Activated CD4-positive, alpha-beta T cell treated with anti-CD3 and anti-CD28 coated beads, Interleukin-2, amount 10 ng/mL, durations not matched to agents 7 days and 5 days (primary cell): ENCODE data around the gene TSSK6. TPM values are rescaled to one million over a fixed set of nuclear protein-coding genes. Genes with fewer than 3 reads are reported as not detected.

Experiments
- CTCF ChIA-PET: fragments of 350-600 bp; sonication (Branson Sonifier 250); formaldehyde crosslinking; loops from one replicate; lab custom pipeline; 2021; ENCODE audit warnings: antibody characterized with exemption; lab: Charles Lee
- POLR2A ChIA-PET: fragments of 350-600 bp; sonication (Branson Sonifier 250); formaldehyde crosslinking; loops from one replicate; lab custom pipeline; 2021; ENCODE audit warnings: antibody characterized with exemption; lab: Charles Lee
- DNase-seq: peaks from one replicate; pipeline ENCODE4 v3.0.0-alpha.2; 2020
- H3K27ac Mint-ChIP-seq: one replicate; pipeline ENCODE4 v1.8.0; 2021; ENCODE audit warnings: mild to moderate bottlenecking, moderate library complexity, mixed read lengths
- H3K27me3 Mint-ChIP-seq: one replicate; pipeline ENCODE4 v1.8.0; 2021; ENCODE audit warnings: mixed read lengths
- H3K36me3 Mint-ChIP-seq: one replicate; pipeline ENCODE4 v1.8.0; 2021; ENCODE audit warnings: low read depth, mixed read lengths
- H3K4me1 Mint-ChIP-seq: one replicate; pipeline ENCODE4 v1.8.0; 2021; ENCODE audit warnings: mixed read lengths
- H3K4me3 Mint-ChIP-seq: one replicate; pipeline ENCODE4 v1.8.0; 2021; ENCODE audit warnings: mild to moderate bottlenecking, moderate library complexity, mixed read lengths
- H3K9me3 Mint-ChIP-seq: one replicate; pipeline ENCODE4 v1.8.0; 2021; ENCODE audit warnings: mixed read lengths
- total RNA-seq, 2 experiments: library from RNA; stranded (reverse); gene quantifications; one replicate each; pipeline ENCODE4 v1.2.3, GENCODE V29; 2021

Gene TSSK6
- total RNA-seq, 2 experiments from 2014 or later = 3.7 to 4.4 TPM

DNA sequence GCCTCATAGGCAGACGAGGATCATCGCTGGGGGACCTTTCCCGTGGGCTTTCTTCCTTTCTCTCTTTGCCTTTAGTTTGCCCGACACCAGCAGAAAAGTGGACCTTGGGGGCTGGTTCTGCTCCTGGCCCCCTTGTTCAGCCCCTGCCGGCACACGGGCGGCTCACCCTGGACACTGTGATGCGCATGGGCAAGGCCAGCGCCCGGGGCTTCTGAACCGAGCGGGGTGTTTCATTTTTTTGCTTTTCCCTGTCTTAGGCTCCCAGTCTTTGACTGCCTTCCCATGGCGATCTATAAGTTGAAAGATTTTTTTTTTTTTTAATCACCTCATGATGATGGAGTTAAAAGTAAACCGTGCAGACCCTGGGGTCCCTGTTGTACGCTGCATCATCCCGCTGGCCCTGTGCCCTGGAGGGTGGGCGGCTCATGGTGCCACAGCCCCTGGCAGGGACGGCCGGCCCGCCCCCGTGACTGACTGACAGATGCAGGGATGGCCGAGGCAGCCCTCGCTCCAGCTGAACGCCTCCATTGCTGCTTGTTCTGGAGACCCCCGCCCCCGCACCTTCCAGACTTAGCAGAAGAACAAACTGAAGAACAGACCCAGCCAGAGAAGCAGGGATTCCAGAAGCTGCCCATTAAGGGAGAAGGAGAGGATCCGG, 9.6 kb downstream of the TSSK6 start:
- no peak for DNase-seq
- Mint-ChIP-seq H3K36me3 (peaks cover 34% of the 10 kb centered on the region), H3K4me3 (no peak overlapping the region), H3K9me3 (no peaks in the 10 kb centered on the region), H3K27ac (peak overlapping the region; percentile 31), H3K4me1 (no peaks in the 10 kb centered on the region), H3K27me3 (no peaks in the 10 kb centered on the region)
- ChIA-PET POLR2A (no interaction called here), CTCF (no interaction called here)

DNA sequence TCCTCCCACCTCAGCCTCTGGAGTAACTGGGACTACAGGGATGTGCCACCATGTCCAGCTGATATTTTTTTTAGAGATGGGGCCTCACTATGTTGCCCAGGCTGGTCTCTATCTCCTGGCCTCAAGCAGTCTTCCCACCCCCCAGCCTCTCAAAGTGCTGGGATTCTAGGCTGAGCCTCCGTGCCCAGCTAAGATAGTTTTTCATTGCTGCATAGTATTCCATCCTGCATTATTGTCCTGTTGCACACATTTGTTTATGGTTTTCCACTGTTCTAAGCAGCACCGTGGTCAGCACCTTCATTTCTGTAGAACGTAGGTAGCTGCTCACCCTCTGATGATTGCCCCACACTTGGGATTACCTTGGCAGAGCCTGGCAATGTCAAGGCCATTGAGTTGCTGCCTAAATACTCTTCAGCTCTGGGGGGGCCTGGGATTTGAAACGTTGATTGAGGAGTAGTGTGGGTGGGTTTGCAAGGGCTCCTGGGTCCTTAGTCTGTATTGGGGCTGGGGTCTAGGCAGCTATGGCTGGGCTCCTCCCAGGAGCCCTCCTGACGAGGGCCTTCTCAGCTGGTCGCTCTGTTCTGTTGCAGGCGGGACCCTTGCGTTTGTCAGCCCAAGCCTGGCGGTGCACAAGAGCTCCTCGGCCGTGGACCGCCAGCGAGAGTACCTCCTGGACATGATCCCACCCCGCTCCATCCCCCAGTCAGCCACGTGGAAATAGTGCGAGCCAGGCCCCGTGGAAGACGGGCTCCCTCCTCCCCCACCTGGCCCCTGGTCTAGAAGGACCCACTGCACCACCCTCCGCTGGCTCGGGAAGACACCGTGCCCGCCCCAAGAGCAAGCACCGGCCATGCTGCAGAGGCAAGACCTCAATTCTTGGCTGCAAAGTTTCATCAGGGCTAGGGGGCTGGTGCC, 10.3 kb downstream of the TSSK6 start:
- H3K4me3 Mint-ChIP-seq = no peak overlapping the region
- peaks cover 38% of the 10 kb centered on the region for H3K36me3 Mint-ChIP-seq
- POLR2A ChIA-PET = interaction anchor here (0.6 kb wide), 1 partner anchor 63 kb away, joined by 6 read pairs; no protein-coding TSS in a partner anchor
- DNase-seq = no peak
- CTCF ChIA-PET = interaction anchor here (1.9 kb wide), 1 partner anchor 14 kb away, joined by 8 read pairs; no protein-coding TSS in a partner anchor
- H3K9me3 Mint-ChIP-seq = no peaks in the 10 kb centered on the region
- no peaks in the 10 kb centered on the region for H3K27me3 Mint-ChIP-seq
- H3K4me1 Mint-ChIP-seq = no peaks in the 10 kb centered on the region
- H3K27ac Mint-ChIP-seq = no peak overlapping the region

DNA sequence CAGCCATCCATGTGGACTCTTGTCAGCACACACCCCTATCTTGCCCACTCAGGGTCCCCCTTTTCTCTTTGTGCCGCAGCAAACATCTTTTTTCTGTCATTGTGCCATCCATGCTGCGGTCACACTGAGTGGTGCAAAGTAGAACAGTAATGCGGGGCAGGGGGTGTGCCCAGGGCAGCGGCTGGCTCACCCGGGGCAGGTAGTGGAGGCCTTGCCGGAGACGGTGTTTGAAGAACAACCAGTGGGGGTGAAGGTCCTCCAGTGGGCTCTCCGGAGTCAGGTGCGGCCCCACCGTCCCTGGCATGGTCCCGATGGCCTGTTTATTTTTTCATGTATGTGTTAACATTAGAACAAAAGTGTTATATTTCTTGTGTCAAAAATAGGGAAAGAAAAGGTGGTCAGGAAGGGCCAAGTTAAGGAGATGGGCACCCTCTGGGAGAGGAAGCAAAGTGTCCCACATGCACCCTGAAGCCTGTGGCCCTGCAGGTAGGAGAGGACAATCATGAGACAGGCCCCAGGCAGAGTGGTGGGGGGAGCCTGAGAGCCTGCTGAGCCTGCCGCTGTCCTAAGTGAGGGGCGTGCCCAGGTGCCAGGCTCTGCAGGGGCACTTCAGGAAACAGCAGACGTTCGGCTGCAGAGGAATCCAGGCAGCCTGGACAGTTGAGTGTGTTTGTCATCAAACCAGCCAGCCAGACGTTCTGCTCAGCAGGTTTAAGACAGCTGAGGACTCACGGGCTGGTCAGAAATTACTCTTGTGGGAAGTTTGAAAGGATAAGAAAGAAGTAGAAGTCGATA, 12.3 kb downstream of the TSSK6 start:
- peaks cover 41% of the 10 kb centered on the region for H3K36me3 Mint-ChIP-seq
- no peaks in the 10 kb centered on the region for H3K4me1 Mint-ChIP-seq

DNA sequence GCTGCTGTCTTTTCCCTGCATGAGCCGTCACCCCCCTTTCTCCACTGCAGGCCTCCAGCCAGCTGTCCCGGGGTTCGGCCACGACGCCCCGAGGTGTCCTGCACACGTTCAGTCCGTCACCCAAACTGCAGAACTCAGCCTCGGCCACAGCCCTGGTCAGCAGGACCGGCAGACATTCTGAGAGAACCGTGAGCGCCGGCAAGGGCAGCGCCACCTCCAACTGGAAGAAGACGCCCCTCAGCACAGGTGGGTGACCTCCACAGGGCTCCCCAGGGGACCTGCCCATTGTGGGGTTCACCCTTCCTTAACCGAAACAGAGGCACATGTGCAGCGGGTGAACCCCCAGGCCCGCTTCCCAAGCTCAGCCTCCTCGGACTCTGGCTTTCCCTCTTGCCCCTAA, 13.1 kb downstream of the TSSK6 start:
- Mint-ChIP-seq H3K4me1 (no peaks in the 10 kb centered on the region), H3K27me3 (no peaks in the 10 kb centered on the region), H3K9me3 (no peaks in the 10 kb centered on the region), H3K36me3 (peaks cover 44% of the 10 kb centered on the region), H3K4me3 (no peak overlapping the region), H3K27ac (no peak overlapping the region)
- ChIA-PET POLR2A (no interaction called here), CTCF (no interaction called here)
- no peak for DNase-seq

More for the DNA sequence above, 12.3 kb downstream of the TSSK6 start:
- Mint-ChIP-seq H3K27ac (no peak overlapping the region), H3K27me3 (no peaks in the 10 kb centered on the region), H3K4me3 (no peak overlapping the region), H3K9me3 (no peaks in the 10 kb centered on the region)
- CTCF ChIA-PET = interaction anchor here (0.7 kb wide), 1 partner anchor 82 kb away, joined by 3 read pairs; no protein-coding TSS in a partner anchor
- POLR2A ChIA-PET = no interaction called here
- no peak for DNase-seq

DNA sequence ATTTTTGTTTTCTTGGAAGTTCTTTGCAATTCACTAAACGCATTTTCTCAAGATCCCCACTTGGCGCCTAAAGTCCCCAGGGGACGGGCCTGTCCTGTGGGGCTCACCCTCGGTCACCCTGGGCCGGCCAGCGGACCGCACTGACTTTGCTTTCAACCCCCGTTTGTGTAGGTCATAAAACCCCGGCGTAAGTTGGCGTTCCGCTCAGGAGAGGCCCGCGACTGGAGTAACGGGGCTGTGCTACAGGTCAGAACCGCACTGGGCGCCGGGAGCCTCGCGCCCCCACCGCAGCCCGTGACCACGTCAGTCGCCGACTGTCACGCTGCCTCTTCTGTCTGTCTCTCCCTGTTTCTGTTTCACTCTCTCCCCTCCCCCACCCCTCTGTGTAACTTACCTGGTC, 13.6 kb downstream of the TSSK6 start:
- no peak for DNase-seq
- no peaks in the 10 kb centered on the region for H3K4me1 Mint-ChIP-seq
- no peak overlapping the region for H3K27ac Mint-ChIP-seq
- CTCF ChIA-PET = no interaction called here
- H3K27me3 Mint-ChIP-seq = no peaks in the 10 kb centered on the region
- POLR2A ChIA-PET = no interaction called here
- no peaks in the 10 kb centered on the region for H3K9me3 Mint-ChIP-seq
- H3K36me3 Mint-ChIP-seq = peaks cover 43% of the 10 kb centered on the region
- H3K4me3 Mint-ChIP-seq = no peak overlapping the region

DNA sequence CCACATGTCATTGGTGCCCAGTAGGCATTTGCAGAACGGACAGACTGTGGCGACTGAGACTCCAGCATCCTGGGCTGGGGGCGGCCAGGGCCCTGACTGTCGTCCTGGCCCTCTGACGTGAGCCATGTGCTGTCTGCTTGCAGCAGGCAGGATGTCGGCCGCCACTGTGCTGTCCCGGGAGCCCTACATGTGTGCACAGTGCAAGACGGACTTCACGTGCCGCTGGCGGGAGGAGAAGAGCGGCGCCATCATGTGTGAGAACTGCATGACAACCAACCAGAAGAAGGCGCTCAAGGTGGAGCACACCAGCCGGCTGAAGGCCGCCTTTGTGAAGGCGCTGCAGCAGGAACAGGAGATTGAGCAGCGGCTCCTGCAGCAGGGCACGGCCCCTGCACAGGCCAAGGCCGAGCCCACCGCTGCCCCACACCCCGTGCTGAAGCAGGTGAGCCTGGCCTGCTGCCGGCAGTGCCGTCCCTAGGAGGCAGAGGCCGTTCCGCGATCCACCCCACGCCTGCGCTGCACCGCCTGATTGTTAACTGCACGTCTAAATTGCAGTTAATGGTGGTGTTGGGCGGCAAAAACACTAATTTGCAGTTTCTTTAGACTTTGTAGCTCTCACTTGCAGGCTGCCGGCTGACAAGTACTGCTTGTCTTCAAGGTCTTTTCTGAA, 14.2 kb downstream of the TSSK6 start:
- H3K27ac Mint-ChIP-seq = no peak overlapping the region
- no peak for DNase-seq
- POLR2A ChIA-PET = no interaction called here
- peaks cover 39% of the 10 kb centered on the region for H3K36me3 Mint-ChIP-seq
- no peak overlapping the region for H3K4me3 Mint-ChIP-seq
- no peaks in the 10 kb centered on the region for H3K27me3 Mint-ChIP-seq
- H3K9me3 Mint-ChIP-seq = no peaks in the 10 kb centered on the region
- H3K4me1 Mint-ChIP-seq = no peaks in the 10 kb centered on the region
- CTCF ChIA-PET = no interaction called here

DNA sequence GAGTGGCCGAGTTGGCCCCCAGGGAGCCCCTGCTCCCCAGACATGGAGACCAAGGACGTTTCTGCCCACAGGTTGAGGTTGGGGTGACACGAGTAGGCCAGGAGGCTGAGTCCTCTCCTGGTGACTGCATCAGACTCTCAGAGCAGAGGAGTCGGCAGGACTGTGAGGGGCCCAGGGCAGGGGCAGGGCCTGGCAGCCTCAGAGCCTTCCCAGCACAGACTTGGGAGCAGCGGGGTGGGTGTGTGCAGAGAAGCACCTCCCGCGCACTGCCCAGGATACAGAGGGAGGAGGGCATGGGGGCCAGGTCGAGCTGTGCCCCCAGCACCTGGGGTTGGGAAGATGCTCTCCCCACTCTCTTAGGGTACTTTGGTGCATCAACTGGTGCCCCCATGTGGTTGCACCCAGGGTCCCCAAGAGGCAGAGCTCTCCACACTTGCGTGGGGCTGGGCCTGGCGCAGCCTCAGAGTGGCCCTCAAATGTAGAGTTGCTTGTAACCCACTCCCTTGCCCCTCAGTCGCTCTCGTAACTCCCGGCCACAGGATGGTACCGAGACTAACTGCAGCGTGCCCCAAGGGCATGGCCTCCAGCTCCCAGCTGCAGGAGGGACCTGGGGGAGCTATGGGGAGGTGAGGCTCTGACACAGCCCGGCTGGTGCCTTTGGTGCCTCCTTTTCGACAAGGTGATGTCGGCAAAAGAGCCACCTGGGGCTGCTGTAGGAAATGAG, 15.9 kb downstream of the TSSK6 start:
- Mint-ChIP-seq H3K9me3 (no peaks in the 10 kb centered on the region), H3K4me1 (no peaks in the 10 kb centered on the region), H3K4me3 (no peak overlapping the region), H3K27ac (no peak overlapping the region), H3K27me3 (no peaks in the 10 kb centered on the region), H3K36me3 (peaks cover 48% of the 10 kb centered on the region)
- no peak for DNase-seq
- ChIA-PET CTCF (no interaction called here), POLR2A (no interaction called here)

DNA sequence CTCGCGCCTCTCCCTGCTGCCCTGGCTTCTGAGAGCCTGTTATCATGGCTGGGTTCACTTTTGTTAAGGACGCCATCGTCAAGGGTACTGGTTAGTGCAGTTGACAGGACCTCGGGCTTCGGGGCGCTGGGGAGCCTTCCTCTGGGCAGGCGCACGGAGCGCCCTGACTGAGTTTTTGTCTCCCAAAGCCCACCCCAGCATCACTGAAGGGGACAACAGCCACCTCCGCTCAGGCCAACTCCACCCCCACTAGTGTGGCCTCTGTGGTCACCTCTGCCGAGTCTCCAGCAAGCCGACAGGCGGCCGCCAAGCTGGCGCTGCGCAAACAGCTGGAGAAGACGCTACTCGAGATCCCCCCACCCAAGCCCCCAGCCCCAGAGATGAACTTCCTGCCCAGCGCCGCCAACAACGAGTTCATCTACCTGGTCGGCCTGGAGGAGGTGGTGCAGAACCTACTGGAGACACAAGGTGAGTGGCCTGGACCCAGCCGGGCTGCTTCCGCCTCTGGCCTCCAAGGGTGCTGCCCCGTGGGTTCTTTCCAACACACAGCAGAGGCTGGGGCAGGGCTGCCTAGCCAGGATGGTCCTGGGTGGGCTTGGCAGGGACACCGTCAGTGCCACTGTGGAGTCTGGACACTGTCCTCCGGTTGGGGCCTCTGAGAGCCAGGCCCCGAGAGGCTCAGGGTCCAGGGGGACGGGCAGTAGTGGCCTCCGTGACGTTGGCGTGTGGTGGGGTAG, 16.9 kb downstream of the TSSK6 start:
- no peak for DNase-seq
- Mint-ChIP-seq H3K9me3 (no peaks in the 10 kb centered on the region), H3K27me3 (no peaks in the 10 kb centered on the region), H3K27ac (no peak overlapping the region), H3K36me3 (peaks cover 50% of the 10 kb centered on the region), H3K4me1 (no peaks in the 10 kb centered on the region), H3K4me3 (no peak overlapping the region)
- ChIA-PET CTCF (no interaction called here), POLR2A (no interaction called here)

DNA sequence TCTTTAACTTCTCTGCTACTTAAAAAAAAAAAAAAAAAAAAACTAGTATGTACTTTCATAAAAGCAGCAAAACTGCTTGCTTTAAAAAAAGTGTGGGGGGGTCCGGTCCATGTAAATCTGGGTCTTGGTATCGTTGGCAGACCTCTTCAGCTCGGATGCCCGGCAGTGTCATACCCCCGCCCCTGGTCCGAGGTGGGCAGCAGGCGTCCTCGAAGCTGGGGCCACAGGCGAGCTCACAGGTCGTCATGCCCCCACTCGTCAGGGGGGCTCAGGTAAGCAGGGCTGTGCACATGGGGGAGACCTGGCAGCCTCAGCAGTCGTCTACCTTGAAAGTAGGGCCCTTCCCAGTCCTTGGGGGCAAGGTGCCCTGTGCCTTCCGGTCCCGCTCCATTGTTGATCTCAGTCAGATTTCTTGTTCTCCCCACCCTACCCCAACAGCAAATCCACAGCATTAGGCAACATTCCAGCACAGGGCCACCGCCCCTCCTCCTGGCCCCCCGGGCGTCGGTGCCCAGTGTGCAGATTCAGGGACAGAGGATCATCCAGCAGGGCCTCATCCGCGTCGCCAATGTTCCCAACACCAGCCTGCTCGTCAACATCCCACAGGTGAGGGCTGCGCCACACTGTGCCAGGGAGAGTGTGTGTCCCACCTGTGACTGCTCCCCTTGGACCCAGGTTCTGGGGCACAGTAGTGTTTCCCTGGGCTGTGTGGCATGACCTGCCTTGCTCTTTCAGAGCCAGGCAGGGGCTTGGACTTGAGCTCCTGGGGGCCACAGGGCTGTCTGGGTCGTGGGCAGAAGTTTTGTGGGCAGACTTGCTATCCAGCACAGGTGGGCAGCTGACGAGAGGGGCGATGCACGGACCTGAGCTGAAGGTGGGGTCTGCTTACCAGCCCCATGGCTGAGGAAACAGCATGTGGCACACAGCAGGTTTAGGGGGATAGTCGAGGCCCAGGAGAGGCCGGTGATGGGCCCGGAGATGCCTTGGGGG, 19.4 kb downstream of the TSSK6 start:
- ChIA-PET POLR2A (no interaction called here), CTCF (no interaction called here)
- Mint-ChIP-seq H3K9me3 (no peaks in the 10 kb centered on the region), H3K4me1 (no peaks in the 10 kb centered on the region), H3K27ac (no peak overlapping the region), H3K36me3 (peaks cover 42% of the 10 kb centered on the region), H3K27me3 (no peaks in the 10 kb centered on the region), H3K4me3 (no peak overlapping the region)
- no peak for DNase-seq

DNA sequence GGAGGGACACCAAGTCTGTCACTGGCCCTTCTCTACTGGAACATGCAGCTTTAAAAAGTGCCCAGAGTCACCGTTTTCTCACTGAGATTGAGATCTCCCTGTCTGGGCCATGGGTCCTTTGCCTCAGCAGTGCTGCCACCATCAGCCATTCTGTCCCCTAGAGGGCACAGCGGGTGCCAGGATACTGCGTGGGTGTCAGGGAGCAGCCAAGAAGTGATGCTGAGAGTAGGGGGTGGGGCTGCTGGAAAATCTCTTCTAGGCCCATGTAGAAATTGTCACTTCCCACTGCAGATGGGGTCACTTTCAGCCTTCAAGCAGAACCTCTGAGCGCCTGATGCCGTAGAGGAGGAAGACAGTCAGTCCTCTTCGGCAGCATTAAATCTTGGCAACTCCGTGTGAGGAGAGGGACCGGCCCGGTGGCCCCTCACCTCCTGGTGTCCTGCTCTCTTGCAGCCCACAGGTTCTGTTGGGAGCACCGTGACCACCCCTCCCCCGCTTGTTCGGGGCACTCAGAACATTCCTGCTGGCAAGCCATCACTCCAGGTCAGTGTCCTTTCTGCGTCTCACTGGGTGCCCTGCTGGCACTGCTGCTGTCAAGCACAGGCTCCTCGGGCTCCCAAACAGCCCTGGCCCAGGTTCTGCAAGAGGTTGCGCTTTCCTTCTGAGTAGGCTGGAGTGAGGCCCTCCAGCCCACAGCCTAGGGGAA, 21.4 kb downstream of the TSSK6 start:
- H3K36me3 Mint-ChIP-seq = peaks cover 43% of the 10 kb centered on the region
- no peaks in the 10 kb centered on the region for H3K9me3 Mint-ChIP-seq
- DNase-seq = no peak
- no peak overlapping the region for H3K4me3 Mint-ChIP-seq
- H3K27me3 Mint-ChIP-seq = no peaks in the 10 kb centered on the region
- ChIA-PET CTCF (no interaction called here), POLR2A (no interaction called here)
- H3K27ac Mint-ChIP-seq = peak overlapping the region; percentile 13
- peaks cover 17% of the 10 kb centered on the region for H3K4me1 Mint-ChIP-seq
